ENCODE results near the gene ANKRD52.
"Not testable (repeated sequence)": the region's sequence is repeated elsewhere in the genome, so short reads cannot be mapped to it uniquely, and the experiment has no call there.

The ANKRD52 gene

GRCh38 chr12:56271031-56271430 lies 12.8 kb upstream of the ANKRD52 start:
- DNase-seq: no peak

- no peak for DNase-seq
Observed at GRCh38 chr12:56267443-56268071, 9.4 kb upstream of the ANKRD52 start.

- no peak for DNase-seq
Observed at GRCh38 chr12:56266693-56267442, 8.7 kb upstream of the ANKRD52 start, which contains the start of gene COQ10A. Gene COQ10A, plus strand, starts transcription at chr12:56266942. Its CDS starts 177 bp downstream, at chr12:56267119.

GRCh38 chr12:56266068-56266692 lies 8.0 kb upstream of the ANKRD52 start:
- not testable (repeated sequence) for DNase-seq

- not testable (repeated sequence) for DNase-seq
Observed at GRCh38 chr12:56262955-56263354, 4.8 kb upstream of the ANKRD52 start.

GRCh38 chr12:56261503-56262232 lies 3.5 kb upstream of the ANKRD52 start:
- DNase-seq: no peak

GRCh38 chr12:56260921-56261320 lies 2.7 kb upstream of the ANKRD52 start:
- no peak for DNase-seq

GRCh38 chr12:56260380-56260779 lies 2.2 kb upstream of the ANKRD52 start:
- no peak for DNase-seq

GRCh38 chr12:56258820-56259183 lies 618 bp upstream of the ANKRD52 start:
- DNase-seq: no peak

- DNase-seq: no peak
Observed at GRCh38 chr12:56257491-56258067, 605 bp downstream of the ANKRD52 start.

- no peak for DNase-seq
Observed at GRCh38 chr12:56257071-56257470, 1.1 kb downstream of the ANKRD52 start.

GRCh38 chr12:56256326-56256960 lies 1.7 kb downstream of the ANKRD52 start:
- no peak for DNase-seq

GRCh38 chr12:56255671-56256070 lies 2.5 kb downstream of the ANKRD52 start:
- DNase-seq: no peak

GRCh38 chr12:56253091-56253490 lies 5.1 kb downstream of the ANKRD52 start:
- no peak for DNase-seq

- DNase-seq: no peak
Observed at GRCh38 chr12:56252649-56253048, 5.5 kb downstream of the ANKRD52 start.

GRCh38 chr12:56248711-56249110 lies 9.5 kb downstream of the ANKRD52 start:
- DNase-seq: no peak

- no peak for DNase-seq
Observed at GRCh38 chr12:56247923-56248322, 10.3 kb downstream of the ANKRD52 start.

- DNase-seq: no peak
Observed at GRCh38 chr12:56244494-56244893, 13.7 kb downstream of the ANKRD52 start.

GRCh38 chr12:56243731-56244181 lies 14.4 kb downstream of the ANKRD52 start:
- DNase-seq: no peak

- no peak for DNase-seq
Observed at GRCh38 chr12:56242986-56243385, 15.2 kb downstream of the ANKRD52 start.

GRCh38 chr12:56241424-56242303 lies 16.5 kb downstream of the ANKRD52 start:
- no peak for DNase-seq

Data from NCI-H2081 treated with DMSO at 0.1 percent for 48 hours (cell line).